HG02678 (cell line): Measurements from ENCODE around the gene CD46.

ENCODE experiments used
- ATAC-seq: cut with Tn5 transposase; IDR thresholded peaks from one replicate; pipeline ENCODE4 v1.9.1; 2021; ENCODE audit warnings: mild to moderate bottlenecking, moderate library complexity; ENCODE audit not compliant: unreplicated experiment

CD46 gene

DNA sequence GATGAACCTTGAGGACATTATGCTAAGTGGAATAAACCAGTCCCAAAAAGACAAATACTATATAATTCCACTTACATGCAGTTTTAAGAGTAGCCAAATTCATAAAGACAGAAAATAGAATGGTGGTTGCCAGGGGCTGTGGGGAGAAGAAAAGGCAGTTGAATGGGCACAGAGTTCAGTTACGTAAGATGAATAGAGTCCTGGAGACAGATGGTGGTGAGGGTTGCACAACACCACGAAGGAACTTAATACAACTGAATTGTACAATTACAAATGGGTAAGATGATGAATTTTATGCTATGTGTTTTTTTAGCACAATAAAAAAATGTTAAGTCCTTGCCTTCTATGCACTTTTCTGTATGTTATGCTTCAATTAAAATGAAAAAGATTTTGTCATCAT, 92.5 kb downstream of the CD46 start:
- no peak for ATAC-seq
